NCI-H146 (cell line): ENCODE results near the gene MYORG.
"Not testable (repeated sequence)": the region's sequence is repeated elsewhere in the genome, so short reads cannot be mapped to it uniquely, and the experiment has no call there.

Source experiments
- DNase-seq: peaks from one replicate; lab custom pipeline; 2025; lab: John Stamatoyannopoulos, UW

Gene MYORG

DNA sequence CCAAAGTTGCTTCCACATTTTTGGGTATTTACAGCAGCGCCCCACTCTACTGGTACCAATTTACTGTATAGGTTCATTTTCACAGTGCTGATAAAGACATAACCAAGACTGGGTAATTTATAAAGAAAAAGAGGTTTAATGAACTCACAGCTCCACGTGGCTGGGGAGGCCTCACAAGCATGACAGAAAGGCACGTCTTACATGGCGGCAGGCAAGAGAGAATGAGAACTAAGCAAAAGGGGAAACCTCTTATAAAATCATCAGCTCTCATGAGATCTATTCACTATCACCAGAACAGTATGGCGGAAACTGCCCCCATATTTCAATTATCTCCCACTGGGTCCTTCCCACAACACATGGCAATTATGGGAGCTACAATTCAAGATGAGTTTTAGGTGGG, 7.9 kb downstream of the MYORG start:
- DNase-seq = not testable (repeated sequence)

DNA sequence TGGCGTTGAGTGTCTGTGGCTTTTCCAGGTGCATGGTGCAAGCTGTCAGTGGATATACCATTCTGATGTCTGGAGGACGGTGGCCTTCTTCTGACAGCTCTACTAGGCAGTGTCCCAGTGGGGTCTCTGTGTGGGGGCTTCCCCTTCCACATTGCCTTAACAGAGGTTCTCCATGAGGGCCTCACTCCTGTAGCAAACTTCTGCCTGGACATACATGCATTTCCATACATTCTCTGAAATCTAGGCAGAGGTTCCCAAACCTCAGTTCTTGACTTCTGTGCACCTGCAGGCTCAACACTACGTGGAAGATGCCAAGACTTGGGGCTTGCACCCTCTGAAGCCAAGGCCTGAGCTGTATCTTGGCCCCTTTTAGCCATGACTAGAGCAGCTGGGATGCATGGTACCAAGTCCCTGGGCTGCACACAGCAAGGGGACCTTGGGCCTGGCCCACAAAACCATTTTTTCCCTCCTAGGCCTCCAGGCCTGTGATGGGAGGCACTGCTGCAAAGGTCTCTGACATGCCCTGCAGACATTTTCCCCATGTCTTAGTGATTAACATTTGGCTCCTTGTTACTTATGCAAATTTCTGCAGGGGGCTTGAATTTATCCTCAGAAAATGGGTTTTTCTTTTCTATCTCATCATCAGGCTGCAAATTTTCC, 8.8 kb downstream of the MYORG start:
- not testable (repeated sequence) for DNase-seq

DNA sequence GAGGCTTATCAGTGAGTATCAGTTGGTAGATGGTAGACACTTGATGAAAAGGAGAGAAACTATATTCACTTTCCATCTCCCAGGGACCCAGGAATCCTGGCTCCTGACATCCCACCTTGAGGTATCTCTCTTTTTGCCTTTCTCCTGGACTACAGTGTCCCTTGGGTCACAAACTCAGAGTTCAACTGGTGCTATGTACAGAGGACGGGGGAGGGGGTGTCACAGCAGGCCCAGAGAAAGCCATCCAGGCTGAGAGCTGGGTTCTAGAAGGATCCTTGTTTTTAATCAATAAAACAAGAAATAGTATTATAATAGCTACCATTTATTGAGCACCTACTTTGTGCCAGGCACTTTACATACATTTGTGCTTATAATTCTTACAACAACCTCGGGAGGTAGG, 10.3 kb downstream of the MYORG start:
- DNase-seq = no peak

DNA sequence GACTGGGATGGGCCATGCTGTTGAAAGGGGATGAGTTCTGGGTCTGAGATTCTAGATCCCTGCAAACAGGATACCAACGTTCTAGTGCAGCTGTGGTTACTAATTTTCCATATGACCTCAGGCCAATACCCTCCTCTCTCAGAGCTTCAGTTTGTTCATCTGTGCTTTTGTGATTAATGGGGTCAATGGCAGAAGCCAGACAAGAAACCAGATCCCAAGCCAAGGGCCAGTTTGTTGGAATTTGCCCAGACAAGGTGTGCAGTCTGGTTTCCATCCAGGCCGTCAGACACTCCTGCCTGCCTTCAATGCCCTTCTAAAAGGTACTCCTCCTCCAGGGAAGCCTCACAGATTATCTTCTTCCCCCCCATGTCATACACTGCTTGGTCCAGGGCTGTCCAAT, 11.4 kb downstream of the MYORG start:
- DNase-seq = no peak

DNA sequence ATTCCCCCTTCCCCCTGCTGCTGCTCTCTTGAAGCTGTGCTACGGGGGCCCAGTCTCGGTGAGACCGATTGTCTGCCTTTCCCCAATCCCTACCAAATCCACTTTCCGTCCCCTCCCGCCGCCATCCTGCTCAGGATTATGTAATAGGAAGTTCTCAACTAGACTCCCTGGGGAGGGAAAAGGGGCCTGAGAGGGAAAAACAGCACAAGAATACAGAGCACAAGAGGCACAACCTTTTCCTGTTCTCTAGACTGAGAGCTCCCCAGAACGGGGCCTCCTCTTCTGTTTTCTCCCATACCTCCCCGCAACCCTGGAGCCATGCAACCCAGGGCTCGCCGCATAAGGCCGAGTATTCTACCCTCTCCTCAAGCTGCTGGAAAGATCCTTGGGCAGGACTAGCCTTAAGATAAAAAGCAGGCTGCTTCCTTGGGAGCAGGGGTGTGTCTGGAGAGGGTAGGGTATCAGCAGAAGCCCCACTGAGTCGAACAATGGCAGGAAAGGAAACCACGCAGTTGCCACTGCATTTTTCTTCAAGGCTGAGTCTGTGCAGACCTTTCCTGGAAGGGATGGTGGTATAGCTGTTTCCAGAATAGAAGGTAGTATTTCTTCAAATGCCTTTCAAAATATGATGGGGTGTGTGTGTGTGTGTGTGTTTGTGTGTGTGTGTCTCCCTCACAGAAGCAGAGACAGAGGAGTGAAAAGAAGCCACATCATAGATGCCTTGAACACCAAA, 12.9 kb downstream of the MYORG start:
- no peak for DNase-seq

DNA sequence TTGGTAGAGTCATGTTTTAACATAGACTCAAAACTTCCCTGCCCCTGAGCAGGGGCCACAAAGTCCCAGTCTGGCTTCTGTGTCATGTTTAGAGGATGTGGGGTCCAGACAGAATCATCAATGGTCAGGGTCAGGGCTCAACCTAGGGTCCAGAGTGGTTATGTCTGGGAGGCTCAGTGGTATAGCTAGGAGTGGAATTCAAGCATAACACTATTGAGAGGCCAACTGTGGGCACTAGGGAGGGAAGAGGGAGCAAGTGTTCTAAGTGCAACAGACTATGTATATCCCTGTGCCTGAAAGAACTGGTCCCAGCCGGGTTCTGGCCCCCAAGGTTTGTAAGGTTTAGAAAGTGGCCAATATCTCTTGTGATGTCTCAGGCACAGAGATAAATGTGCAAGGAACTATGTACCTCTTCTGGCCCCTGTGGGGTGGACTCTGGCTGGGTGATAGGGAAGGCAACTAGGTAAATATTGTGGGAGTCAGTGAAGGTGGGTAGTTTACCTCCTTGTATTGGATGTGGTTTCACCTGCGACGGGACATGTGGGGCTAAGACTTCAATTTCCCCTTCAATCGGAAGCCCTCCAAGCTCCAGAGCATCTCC, 14.0 kb downstream of the MYORG start:
- no peak for DNase-seq

DNA sequence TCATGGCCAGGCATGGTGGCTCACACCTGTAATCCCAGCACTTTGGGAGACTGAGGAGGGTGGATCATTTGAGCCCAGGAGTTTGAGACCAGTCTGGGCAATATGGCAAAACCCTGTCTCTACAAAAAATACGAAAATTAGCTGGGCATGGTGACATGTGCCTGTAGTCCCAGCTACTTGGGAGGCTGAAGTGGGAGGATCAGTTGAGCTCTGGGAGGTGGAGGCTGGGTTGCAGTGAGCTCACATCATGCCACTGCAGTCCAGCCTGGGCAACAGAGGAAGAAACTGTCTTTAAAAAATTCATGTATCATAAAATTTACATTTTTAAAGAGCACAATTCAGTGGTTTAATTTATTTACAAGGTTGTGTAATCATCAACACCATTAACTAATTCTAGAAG, 23.7 kb downstream of the MYORG start:
- DNase-seq = not testable (repeated sequence)

DNA sequence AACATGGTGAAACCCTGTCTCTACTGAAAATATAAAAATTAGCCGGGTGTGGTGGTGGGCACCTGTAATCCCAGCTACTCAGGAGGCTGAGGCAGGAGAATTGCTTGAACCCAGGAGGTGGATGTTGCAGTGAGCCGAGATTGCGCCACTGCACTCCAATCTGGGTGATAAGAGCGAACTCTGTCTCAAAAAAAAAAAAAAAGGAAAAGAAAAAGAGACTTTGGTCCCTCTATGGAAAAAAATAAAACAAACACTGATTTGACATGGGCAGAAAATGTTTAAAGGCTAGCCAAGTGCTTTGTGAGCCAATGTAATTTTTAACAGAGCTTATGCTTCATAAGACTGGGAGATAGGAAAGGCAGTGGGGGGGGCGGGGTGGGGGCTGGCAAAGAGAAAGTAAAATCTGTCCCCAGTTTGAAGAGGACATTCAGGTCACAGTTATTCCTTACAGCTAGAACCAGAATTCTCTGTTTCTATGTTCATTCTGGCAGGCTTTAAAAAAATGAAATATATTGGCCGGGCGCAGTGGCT, 24.5 kb downstream of the MYORG start:
- not testable (repeated sequence) for DNase-seq

DNA sequence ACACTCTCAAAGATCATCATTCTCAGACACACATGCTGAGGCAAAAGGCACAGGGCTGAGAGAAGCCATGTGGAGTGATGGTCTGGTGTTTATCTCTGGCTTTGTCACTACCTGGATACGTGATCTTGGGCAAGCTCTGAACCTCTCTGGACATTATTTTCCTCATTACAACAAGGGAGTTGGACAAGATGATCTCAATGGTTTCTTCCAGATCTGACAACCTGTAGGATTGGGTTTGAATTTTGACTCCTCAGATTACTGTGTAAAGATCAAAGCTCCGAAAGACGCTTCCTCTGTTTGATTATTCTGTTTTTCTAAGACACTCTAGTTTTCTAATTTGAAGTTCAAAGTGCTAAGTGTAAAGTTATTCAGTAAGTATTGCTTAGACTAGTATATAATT, 27.4 kb downstream of the MYORG start:
- DNase-seq = no peak

DNA sequence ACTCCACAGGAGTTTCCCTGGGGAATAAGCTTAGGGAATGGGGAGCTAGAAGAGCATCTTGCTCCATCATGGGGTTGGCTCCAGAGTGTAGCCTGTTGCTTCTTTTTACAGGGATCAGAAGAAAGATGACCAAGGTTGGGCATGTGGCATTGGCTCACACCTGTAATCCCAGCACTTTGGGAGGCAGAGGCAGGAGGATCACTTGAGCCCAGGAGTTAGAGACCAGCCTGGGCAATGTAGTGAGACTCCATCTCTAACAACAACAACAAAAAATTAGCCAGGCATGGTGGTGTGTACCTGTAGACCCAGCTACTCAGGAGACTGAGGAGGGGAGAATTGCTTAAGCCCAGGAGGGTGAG, 28.9 kb downstream of the MYORG start:
- DNase-seq = no peak

DNA sequence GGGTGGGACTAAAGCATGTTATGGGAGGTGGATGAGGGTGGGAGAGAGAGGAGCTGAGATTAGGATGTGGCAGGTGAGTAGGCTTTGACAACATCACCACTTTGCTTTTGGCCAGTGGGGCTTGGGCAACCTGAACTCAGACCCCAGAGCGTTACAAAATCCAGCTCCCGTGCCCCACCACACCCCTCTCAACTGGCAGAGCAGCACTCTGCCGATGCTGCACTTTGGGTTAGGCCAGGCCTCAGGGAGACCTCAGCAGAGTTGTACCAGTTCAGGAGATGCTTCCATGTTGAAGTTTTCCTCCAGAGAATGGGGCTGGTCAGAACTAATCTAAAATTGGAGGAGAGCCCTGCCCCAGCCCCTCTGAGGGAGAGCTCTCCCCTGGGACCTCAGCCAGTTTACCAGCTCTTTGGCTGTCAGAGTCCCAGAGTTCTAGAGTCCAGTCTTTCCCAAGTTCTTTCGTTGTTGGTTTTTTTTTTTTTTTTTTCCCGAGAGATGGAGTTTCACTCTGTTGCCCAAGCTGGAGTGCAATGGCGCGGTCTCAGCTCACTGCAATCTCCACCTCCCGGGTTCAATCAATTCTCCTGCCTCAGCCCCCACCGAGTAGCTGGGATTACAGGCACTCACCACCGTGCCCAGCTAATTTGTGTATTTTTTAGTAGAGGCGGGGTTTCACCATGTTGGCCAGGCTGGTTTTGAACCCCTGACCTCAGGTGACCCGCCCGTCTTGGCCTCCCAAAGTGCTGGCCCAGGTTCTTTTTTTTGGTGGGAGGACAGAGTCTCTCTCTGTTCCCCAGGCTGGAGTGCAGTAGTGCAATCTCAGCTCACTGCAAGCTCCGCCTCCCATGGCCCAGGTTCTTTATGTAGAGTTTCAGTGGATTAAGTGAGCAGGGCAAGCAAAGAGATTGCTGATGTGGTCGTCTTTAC, 29.6 kb downstream of the MYORG start:
- DNase-seq = no peak

DNA sequence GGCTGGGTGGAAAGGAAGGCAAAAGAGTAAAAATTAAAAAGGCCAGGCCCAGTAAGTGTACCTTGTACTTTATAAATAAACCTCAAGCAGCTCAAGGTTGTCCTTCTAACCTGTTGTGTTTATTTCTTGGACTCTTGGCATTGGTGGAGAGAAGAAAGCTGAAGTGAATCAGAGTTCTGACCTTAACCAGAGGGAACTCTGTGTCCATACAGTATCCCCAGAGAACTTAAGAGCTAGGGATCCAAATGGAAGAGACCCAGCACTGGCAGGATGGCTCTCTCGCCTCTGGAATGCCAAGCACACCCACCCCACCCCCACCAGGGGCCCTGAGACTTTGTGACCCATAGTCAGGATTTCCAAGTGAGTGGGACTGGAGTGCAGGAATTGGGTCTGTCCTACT, 33.1 kb downstream of the MYORG start:
- DNase-seq = no peak

DNA sequence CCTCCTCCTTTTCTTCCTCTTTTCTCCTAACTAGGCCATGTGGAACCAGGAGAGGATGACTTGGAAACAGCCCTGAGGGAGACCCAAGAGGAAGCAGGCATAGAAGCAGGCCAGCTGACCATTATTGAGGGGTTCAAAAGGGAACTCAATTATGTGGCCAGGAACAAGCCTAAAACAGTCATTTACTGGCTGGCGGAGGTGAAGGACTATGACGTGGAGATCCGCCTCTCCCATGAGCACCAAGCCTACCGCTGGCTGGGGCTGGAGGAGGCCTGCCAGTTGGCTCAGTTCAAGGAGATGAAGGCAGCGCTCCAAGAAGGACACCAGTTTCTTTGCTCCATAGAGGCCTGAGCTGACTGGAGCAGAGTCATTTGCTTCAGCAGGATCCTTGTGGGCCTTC, 33.6 kb downstream of the MYORG start:
- DNase-seq = no peak

DNA sequence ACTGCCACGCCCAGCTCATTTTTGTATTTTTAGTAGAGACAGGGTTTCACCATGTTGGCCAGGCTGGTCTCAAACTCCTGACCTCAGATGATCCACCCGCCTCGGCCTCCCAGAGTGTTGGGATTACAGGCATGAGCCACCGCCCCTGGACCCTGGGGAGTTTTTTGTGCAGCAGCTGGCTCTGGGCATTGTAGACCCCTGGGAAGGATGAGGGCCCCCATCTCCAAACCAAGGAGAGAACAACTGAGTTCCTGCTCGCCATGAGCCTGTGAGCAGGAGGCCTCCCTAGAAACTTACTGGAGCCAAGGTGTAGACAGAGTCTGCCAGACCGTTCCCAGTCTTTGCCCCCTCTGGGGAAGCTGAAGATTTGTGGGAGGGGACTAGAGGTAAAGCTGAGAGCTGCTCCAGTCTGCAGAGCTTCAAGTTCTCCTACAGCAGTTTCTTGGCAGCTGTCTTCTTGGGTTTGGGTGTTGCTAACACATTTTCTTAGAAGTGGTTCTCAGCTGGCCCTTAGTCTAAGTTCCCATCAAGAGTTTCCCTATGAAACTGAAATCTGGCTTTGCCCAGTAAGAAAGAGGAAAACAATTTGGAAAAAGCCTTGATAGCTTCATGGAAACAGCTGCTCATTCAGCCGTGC, 34.9 kb downstream of the MYORG start:
- no peak for DNase-seq

DNA sequence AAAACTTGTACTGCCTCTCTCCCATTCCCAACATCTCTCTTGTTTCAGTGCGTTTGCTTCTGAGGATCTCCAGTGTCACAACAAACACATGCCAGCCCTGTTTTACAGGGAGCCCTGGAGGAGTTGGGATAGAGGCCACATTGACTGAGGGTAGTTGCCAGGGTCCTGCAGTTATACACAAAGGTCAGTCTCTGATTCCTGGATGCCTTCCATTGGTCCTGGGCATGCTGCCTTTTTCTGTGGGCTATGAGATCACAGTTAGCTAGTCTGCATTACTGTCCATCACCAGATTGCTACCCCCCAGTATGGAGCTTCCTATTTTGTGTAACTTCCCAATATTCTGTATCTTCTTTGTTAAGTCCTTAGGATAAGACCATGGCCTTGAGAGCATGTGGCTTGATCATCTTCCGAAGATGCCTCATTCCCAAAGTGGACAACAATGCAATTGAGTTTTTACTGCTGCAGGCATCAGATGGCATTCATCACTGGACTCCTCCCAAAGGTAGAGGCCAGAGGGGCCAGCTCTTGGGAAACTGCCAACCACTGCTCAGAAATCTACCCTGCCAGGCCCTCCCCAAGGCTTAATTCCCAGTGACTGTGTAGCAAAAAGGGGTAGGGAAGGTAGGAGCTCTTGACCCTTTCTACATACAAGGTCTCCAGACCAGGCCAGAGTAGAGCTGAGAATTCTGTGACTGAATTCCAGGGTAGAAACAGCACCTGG, 37.9 kb downstream of the MYORG start:
- no peak for DNase-seq

DNA sequence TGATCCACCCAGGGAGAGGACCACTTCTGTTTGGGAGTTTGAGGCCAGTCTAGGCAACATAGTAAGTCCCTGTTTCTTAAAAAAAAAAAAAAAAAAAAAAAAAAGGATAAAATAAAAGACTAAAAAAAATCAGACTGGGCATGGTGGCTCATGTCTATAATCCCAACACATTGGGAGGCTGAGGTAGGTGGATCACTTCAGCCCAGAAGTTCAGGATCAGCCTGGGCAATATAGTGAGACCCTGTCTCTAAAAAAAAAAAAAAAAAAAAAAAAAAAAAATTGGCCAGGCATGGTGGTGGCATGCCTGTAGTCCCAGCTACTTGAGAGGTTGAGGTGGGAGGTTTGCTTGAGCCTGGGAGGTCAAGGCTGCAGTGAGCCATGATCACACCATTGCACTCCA, 38.6 kb downstream of the MYORG start:
- DNase-seq = not testable (repeated sequence)

DNA sequence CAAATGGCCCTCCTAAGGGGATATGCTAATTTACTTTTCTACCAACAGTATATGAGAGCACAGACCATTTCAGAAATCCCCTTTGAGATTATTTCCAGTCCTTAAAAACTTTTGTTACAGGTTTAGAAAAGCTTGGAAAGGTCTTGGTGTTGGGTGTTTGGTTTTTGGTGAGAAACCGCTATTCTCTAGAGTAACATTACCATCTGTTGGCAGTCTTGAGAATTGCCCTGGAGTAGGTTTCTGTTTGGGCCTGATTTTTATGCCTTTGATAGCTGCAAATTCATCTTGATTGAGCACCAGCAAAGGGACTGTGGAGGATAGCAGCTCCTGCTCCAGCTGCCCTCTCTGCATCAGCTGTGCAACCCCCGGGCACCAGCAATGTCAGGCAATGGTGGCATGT, 39.3 kb downstream of the MYORG start:
- DNase-seq = peak; percentile 13

DNA sequence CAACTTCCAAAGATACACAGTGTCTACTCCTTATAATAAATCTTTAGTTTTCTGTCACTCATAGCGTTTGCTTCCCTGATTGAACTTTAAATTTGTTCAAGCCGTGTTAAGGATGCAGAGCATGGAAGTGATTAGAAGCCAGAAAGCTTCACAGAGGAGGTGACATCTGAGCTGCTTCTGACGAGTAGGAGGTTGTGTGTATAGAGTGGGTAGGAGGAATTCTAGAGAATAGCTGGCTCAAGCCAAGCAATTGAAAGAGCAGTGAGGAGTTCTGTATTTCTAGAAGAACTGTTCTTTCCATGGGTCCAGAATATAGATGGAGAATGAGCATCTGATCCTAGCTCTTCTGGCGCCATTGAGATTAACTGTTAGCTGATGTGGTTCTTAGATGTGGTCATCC, 41.3 kb downstream of the MYORG start:
- no peak for DNase-seq

DNA sequence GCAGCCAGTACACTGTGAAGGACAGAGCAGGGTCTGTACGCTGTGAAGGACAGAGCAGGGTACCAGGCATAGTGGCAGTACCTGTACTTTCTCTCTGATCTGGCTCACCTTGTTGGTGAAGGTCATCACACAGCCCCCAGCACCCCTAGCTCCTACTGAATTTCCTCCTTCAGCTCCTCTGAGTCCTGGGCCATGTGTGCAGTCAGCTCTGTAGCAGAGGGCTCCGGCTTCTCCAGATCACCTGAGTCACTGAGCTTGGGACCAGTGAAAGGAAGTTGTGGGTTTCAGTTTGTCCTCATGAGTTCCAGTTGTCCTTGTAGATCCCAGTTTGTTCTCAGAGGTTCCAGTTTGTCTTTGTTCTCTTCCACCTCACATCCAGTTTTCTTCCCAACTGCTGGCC, 41.8 kb downstream of the MYORG start:
- DNase-seq = no peak

DNA sequence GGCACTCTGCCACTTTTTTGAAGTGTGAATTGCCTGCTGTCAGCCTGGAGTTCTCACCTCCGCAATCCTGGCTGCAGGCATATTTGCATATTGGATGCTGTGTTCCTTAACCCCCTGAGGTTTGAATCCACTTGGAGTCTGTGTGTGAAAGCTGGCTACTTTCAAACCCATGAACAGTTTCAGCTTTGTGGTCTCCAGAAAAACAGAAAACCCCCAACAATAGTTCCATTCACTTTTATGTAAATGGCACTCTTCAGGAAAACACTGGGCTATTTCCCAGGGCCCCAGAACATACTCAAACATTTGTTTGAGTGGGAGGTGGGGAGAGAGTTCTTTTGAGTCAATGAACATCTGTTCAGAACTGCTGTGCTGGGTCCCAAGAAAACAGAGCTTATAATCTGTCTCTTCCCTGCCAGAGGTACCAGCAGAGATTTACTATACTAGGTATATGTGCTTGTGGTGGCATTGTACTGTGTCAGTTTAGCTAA, 42.3 kb downstream of the MYORG start:
- DNase-seq = no peak

DNA sequence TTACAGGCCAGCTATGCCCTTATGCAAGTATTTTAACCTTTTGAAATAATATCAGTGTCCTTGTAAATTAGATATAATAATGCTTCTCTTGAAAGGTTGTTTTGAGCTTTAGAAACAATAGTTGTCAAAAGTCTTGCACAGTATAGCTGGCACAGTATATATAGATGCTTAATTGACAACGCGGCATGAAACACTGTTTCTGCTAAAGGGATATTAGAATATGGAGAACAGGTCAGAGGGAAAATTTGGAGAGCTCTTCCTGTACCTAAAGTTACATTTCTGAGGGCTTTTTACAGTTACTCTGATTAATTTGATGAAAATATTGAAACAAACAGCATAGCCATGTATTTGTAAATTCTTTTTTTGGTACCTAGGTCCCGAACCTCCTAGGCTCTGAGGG, 42.9 kb downstream of the MYORG start:
- DNase-seq = no peak
